NCI-H1930 (cell line): ENCODE results near the gene BIVM.

Experiments used
- DNase-seq, 2 experiments: peaks; one replicate each; lab custom pipeline; 2025; lab: John Stamatoyannopoulos, UW

BIVM gene

DNA sequence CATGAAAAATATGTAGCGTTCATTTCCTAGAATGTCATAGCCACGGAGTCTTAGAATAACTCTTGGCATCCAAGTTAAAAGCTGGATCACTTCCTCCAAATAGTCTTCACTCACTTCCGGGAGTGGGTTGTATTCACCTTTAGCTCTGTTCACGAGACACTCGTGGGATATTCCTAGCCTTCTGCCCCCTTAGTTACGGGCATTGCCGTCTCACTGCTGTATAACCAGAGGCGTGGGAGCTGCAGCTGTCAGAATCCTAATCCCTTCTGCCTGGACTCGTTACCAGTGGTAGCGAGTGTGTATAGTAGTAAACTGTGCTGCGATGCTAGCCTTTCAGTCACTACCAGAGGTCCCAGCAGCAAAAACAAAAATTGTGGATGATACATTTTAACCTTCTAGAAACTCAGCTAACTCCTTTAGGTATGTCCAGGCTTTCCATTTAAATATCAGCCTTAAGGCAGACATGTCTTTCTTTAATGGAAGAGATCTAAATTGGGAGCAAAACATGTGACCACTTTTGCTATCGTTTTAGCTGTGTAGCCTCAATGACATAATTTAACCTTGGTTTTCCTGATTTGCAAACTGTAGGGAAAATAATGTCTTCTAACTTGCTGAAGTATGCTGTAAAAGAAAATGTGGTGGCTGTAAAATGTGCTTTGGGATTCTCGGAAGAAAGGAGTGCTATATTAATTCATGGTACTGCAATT, 81.0 kb downstream of the BIVM start:
- no peak for DNase-seq

DNA sequence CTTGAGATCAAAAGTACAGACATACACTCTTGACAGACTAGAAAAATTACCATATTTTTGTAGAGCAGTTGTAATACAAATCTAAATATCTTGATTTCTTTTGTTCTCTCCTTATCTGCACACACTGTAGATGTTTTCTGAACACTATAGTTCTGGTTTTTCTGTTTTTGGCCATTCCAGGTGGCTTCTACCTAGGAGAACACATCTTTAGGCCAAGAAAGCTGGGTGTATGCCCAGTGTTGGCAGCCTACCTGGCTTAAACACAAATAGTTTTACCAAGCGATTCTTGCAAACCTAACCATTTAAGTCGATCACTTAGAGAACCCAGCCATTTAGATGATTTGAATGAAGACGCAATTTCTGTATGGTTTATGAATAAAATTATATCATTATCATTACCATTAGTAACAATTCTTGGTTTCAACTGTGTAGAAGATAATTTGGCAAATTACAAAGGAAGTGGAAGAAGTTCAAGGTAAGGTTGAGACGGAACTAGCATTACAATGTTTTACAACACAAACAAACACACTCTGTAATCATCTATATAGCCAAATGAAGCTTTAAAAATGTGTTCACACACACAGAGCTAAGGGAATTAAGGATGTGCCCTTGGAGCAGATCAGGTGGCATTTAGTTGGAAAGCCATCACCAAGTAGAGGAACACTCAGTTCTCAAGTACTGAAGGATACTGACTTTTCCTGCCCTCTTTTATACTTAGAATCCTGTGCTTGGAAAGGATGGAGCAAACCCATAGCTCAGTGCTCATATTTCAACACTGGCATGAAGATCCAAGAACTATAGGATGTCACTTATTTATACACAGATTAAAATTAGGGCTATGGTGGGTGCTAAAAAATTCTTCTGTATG, 83.1 kb downstream of the BIVM start:
- no peak for DNase-seq
